LNCaP clone FGC (cell line): ENCODE data around the gene CS.
"Not testable (repeated sequence)": the region's sequence is repeated elsewhere in the genome, so short reads cannot be mapped to it uniquely, and the experiment has no call there.

Experiments used
- DNase-seq: peaks from one replicate; pipeline ENCODE4 v3.0.0-alpha.2; 2011; ENCODE audit warnings: low read depth
- H3K4me3 ChIP-seq: 2 replicates; pipeline ENCODE4 v1.5.1; 2011; ENCODE audit warnings: mild to moderate bottlenecking, low read depth, low read length, control low read depth
- CTCF ChIP-seq: IDR thresholded peaks from 2 replicates; pipeline ENCODE4 v1.5.1; 2012; ENCODE audit warnings: mild to moderate bottlenecking; ENCODE audit not compliant: control insufficient read depth, insufficient read depth; ENCODE audit errors: extremely low read depth

CS gene

GRCh38 chr12:56278905-56279304, 21.2 kb downstream of the CS start:
- TF ChIP-seq CTCF, result no peak
- DNase-seq, result no peak

GRCh38 chr12:56274299-56274698, 25.8 kb downstream of the CS start:
- TF ChIP-seq CTCF, result no peak
- no peak for DNase-seq
- H3K4me3 ChIP-seq, result no peak overlapping the region

More at GRCh38 chr12:56278905-56279304, 21.2 kb downstream of the CS start:
- H3K4me3 ChIP-seq, result no peak overlapping the region

GRCh38 chr12:56272468-56272867, 27.7 kb downstream of the CS start:
- not testable (repeated sequence) for DNase-seq, H3K4me3 ChIP-seq

- H3K4me3 ChIP-seq, result no peak overlapping the region
- TF ChIP-seq CTCF, result peak; percentile 19; the same call in 1 of the 2 replicates
- DNase-seq, result no peak
These were observed 29.1 kb downstream of the CS start for GRCh38 chr12:56271031-56271430.

GRCh38 chr12:56267443-56268071, 32.6 kb downstream of the CS start:
- peak overlapping the region; percentile 68 for H3K4me3 ChIP-seq
- TF ChIP-seq CTCF, result no peak
- DNase-seq, result no peak

- peak; percentile 67 for DNase-seq
- H3K4me3 ChIP-seq, result peak within 1 kb of the TSS; percentile 68
- TF ChIP-seq CTCF, result peak; percentile 52
These were observed 33.3 kb downstream of the CS start, which contains the start of gene COQ10A for GRCh38 chr12:56266693-56267442. COQ10A (plus strand) TSS chr12:56266942; CDS start chr12:56267119, 177 bp downstream.

- not testable (repeated sequence) for DNase-seq
- peak overlapping the region; percentile 68 for H3K4me3 ChIP-seq
These were observed 34.0 kb downstream of the CS start for GRCh38 chr12:56266068-56266692.

GRCh38 chr12:56262955-56263354, 37.2 kb downstream of the CS start:
- H3K4me3 ChIP-seq, DNase-seq: not testable (repeated sequence)
